GM23338 (cell line): ENCODE results near the gene SYNE2. TPM values are rescaled to one million over a fixed set of nuclear protein-coding genes. Genes with fewer than 3 reads are reported as not detected.

Experiments used
- ATAC-seq: fragments of 200-7000 bp; cut with Tn5 transposase; 3 replicates; pipeline ENCODE4 v1.9.1; 2020
- DNase-seq: peaks from one replicate; pipeline ENCODE4 v3.0.0-alpha.2; 2015; ENCODE audit warnings: low spot score
- H2AFZ ChIP-seq: fragments of 200-600 bp; sonication (generic); 2 replicates; pipeline ENCODE4 v1.8.0; 2016; ENCODE audit warnings: antibody characterized with exemption, mild to moderate bottlenecking, moderate library complexity
- H3F3A ChIP-seq: fragments of 200-600 bp; sonication (generic); replicated peaks from 2 replicates; pipeline ENCODE4 v1.8.0; 2017; ENCODE audit warnings: antibody characterized with exemption, mixed run types, low read depth
- H3K27ac ChIP-seq: fragments of 200-600 bp; sonication (generic); 2 replicates; pipeline ENCODE4 v1.6.1; 2016; ENCODE audit warnings: low read depth
- H3K27me3 ChIP-seq: fragments of 200-600 bp; sonication (generic); 2 replicates; pipeline ENCODE4 v1.8.0; 2016; ENCODE audit warnings: mild to moderate bottlenecking, mixed run types, moderate library complexity; ENCODE audit not compliant: insufficient read depth
- H3K36me3 ChIP-seq: fragments of 200-600 bp; sonication (generic); 2 replicates; pipeline ENCODE4 v1.8.0; 2016; ENCODE audit warnings: mild to moderate bottlenecking; ENCODE audit not compliant: insufficient read depth
- H3K4me1 ChIP-seq: fragments of 200-600 bp; sonication (generic); 2 replicates; pipeline ENCODE4 v1.8.0; 2016; ENCODE audit warnings: mild to moderate bottlenecking, moderate library complexity; ENCODE audit not compliant: insufficient read depth
- H3K4me2 ChIP-seq: fragments of 200-600 bp; sonication (generic); 2 replicates; pipeline ENCODE4 v1.7.1; 2017; ENCODE audit warnings: mixed run types
- H3K4me3 ChIP-seq: fragments of 200-600 bp; sonication (generic); 2 replicates; pipeline ENCODE4 v1.6.1; 2016; ENCODE audit warnings: mixed run types
- H3K79me2 ChIP-seq: fragments of 200-600 bp; sonication (generic); replicated peaks from 2 replicates; pipeline ENCODE4 v1.8.0; 2017; ENCODE audit warnings: mild to moderate bottlenecking; ENCODE audit not compliant: insufficient read depth
- H3K9me2 ChIP-seq: fragments of 200-600 bp; sonication (generic); 2 replicates; pipeline ENCODE4 v1.8.0; 2017; ENCODE audit not compliant: insufficient read depth
- H4K20me1 ChIP-seq: fragments of 200-600 bp; sonication (generic); replicated peaks from 2 replicates; pipeline ENCODE4 v1.8.0; 2017; ENCODE audit warnings: mild to moderate bottlenecking; ENCODE audit not compliant: insufficient read depth
- H3K27ac Mint-ChIP-seq: 2 replicates; pipeline ENCODE4 v1.8.0; 2020; ENCODE audit warnings: inconsistent platforms, mild to moderate bottlenecking, moderate library complexity, mixed read lengths
- H3K27me3 Mint-ChIP-seq: 3 replicates; pipeline ENCODE4 v1.8.0; 2022; ENCODE audit warnings: low read depth, mild to moderate bottlenecking, moderate library complexity, mixed read lengths, inconsistent platforms; ENCODE audit not compliant: insufficient read depth, poor library complexity
- H3K36me3 Mint-ChIP-seq: 3 replicates; pipeline ENCODE4 v1.8.0; 2021; ENCODE audit warnings: low read depth, mild to moderate bottlenecking, inconsistent platforms, moderate library complexity, mixed read lengths
- H3K4me1 Mint-ChIP-seq: 3 replicates; pipeline ENCODE4 v1.8.0; 2020; ENCODE audit warnings: mild to moderate bottlenecking, inconsistent platforms, mixed read lengths
- H3K4me3 Mint-ChIP-seq: 3 replicates; pipeline ENCODE4 v1.8.0; 2021; ENCODE audit warnings: moderate library complexity, mild to moderate bottlenecking, inconsistent platforms, mixed read lengths
- H3K9me3 Mint-ChIP-seq: 3 replicates; pipeline ENCODE4 v1.8.0; 2020; ENCODE audit warnings: moderate library complexity, mild to moderate bottlenecking, inconsistent platforms, mixed read lengths
- CREB1 ChIP-seq: fragments of 250-450 bp; sonication (Bioruptor Pico); IDR thresholded peaks from 2 replicates; pipeline ENCODE4 v1.5.0; 2020; ENCODE audit warnings: low read depth, mild to moderate bottlenecking, moderate library complexity
- EZH2 ChIP-seq: fragments of 200-600 bp; sonication (generic); IDR thresholded peaks from one replicate; pipeline ENCODE4 v1.8.0; 2017; ENCODE audit warnings: antibody characterized with exemption, mild to moderate bottlenecking, low read depth; ENCODE audit not compliant: unreplicated experiment
- EZH2phosphoT487 ChIP-seq: fragments of 200-600 bp; sonication (generic); IDR thresholded peaks from one replicate; pipeline ENCODE4 v1.8.1; 2018; ENCODE audit warnings: antibody characterized with exemption; ENCODE audit not compliant: unreplicated experiment
- JUNB ChIP-seq: IDR thresholded peaks from one replicate; pipeline ENCODE4 v1.6.1; 2016; ENCODE audit warnings: antibody characterized with exemption; ENCODE audit not compliant: unreplicated experiment
- NANOG ChIP-seq: IDR thresholded peaks from 2 replicates; pipeline ENCODE4 v1.6.1; 2016; ENCODE audit warnings: antibody characterized with exemption, borderline replicate concordance
- POLR2AphosphoS5 ChIP-seq: IDR thresholded peaks from 2 replicates; pipeline ENCODE4 v1.6.1; 2016; ENCODE audit warnings: antibody characterized with exemption, low read depth
- STAT1 ChIP-seq: IDR thresholded peaks from one replicate; pipeline ENCODE4 v1.6.1; 2016; ENCODE audit warnings: antibody characterized with exemption; ENCODE audit not compliant: unreplicated experiment
- ZNF114 ChIP-seq: fragments of 250-450 bp; sonication (Bioruptor Pico); IDR thresholded peaks from 2 replicates; pipeline ENCODE4 v1.5.0; 2020; ENCODE audit warnings: mild to moderate bottlenecking, moderate library complexity
- ZNF331 ChIP-seq: fragments of 250-450 bp; sonication (Bioruptor Pico); IDR thresholded peaks from 2 replicates; pipeline ENCODE4 v1.5.0; 2020; ENCODE audit warnings: low read depth, mild to moderate bottlenecking, moderate library complexity
- polyA plus RNA-seq: library from polyadenylated mRNA; unstranded; fragments of >200 nt; fragmentation: Nextera tagmentation; extraction: Ambion mirVana; gene quantifications from 2 replicates; pipeline ENCODE4 v1.2.1, GENCODE V29; 2016
- total RNA-seq: library from RNA; depleted of rRNA; stranded (reverse); fragments of >200 nt; shearing (Covaris generic); gene quantifications from 2 replicates; pipeline ENCODE4 v1.2.3, GENCODE V29; 2014
- TF ChIP-seq, protein P1 (sequence below): IDR thresholded peaks from 2 replicates; pipeline ENCODE4 v1.6.1; 2016; ENCODE audit warnings: antibody characterized with exemption
- TF ChIP-seq, protein P2 (sequence below): fragments of 250-450 bp; sonication (Bioruptor Pico); IDR thresholded peaks from 2 replicates; pipeline ENCODE4 v1.5.0; 2020; ENCODE audit warnings: mild to moderate bottlenecking, moderate library complexity
- TF ChIP-seq, protein P3 (sequence below), 2 experiments: fragments of 200-600 bp in 1 of 2; sonication (generic) in 1 of 2; conservative IDR thresholded peaks; 2 replicates each; pipeline versions ENCODE4 v1.5.1 to v1.6.1; 2016 to 2017; ENCODE audit warnings: antibody characterized with exemption in 2 of 2, low read depth in 2 of 2, mild to moderate bottlenecking in 2 of 2, moderate library complexity in 1 of 2
- TF ChIP-seq, protein P4 (sequence below): IDR thresholded peaks from one replicate; pipeline ENCODE4 v1.6.1; 2018; ENCODE audit warnings: antibody characterized with exemption; ENCODE audit not compliant: unreplicated experiment

Gene SYNE2
- total and polyA plus RNA-seq, 2 experiments from 2014 or later: 34.3 to 86.5 TPM

GRCh38 chr14:63874223-63874622 lies 21.4 kb downstream of the SYNE2 start:
- peak; percentile 58 for ATAC-seq
- H3K4me3 Mint-ChIP-seq: no peak overlapping the region
- H3K27me3 ChIP-seq: no peaks in the 10 kb centered on the region
- H3K4me3 ChIP-seq: no peak overlapping the region
- H3K27ac ChIP-seq: 0 out of 2 replicates have a peak overlapping the region, but pooled peaks have one; percentile 35
- H3K27ac Mint-ChIP-seq: peak overlapping the region; percentile 10; the same call in 1 of the 2 replicates
- TF ChIP-seq ZNF331 (CRISPR knock-in tag) (no peak), POLR2AphosphoS5 (no peak), STAT1 (no peak), ZNF114 (CRISPR knock-in tag) (no peak), EZH2 (no peak), EZH2phosphoT487 (no peak), CREB1 (CRISPR knock-in tag) (no peak), JUNB (no peak), NANOG (no peak)
- TF ChIP-seq, protein P1, sequence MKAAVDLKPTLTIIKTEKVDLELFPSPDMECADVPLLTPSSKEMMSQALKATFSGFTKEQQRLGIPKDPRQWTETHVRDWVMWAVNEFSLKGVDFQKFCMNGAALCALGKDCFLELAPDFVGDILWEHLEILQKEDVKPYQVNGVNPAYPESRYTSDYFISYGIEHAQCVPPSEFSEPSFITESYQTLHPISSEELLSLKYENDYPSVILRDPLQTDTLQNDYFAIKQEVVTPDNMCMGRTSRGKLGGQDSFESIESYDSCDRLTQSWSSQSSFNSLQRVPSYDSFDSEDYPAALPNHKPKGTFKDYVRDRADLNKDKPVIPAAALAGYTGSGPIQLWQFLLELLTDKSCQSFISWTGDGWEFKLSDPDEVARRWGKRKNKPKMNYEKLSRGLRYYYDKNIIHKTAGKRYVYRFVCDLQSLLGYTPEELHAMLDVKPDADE: no peak
- TF ChIP-seq, protein P2, sequence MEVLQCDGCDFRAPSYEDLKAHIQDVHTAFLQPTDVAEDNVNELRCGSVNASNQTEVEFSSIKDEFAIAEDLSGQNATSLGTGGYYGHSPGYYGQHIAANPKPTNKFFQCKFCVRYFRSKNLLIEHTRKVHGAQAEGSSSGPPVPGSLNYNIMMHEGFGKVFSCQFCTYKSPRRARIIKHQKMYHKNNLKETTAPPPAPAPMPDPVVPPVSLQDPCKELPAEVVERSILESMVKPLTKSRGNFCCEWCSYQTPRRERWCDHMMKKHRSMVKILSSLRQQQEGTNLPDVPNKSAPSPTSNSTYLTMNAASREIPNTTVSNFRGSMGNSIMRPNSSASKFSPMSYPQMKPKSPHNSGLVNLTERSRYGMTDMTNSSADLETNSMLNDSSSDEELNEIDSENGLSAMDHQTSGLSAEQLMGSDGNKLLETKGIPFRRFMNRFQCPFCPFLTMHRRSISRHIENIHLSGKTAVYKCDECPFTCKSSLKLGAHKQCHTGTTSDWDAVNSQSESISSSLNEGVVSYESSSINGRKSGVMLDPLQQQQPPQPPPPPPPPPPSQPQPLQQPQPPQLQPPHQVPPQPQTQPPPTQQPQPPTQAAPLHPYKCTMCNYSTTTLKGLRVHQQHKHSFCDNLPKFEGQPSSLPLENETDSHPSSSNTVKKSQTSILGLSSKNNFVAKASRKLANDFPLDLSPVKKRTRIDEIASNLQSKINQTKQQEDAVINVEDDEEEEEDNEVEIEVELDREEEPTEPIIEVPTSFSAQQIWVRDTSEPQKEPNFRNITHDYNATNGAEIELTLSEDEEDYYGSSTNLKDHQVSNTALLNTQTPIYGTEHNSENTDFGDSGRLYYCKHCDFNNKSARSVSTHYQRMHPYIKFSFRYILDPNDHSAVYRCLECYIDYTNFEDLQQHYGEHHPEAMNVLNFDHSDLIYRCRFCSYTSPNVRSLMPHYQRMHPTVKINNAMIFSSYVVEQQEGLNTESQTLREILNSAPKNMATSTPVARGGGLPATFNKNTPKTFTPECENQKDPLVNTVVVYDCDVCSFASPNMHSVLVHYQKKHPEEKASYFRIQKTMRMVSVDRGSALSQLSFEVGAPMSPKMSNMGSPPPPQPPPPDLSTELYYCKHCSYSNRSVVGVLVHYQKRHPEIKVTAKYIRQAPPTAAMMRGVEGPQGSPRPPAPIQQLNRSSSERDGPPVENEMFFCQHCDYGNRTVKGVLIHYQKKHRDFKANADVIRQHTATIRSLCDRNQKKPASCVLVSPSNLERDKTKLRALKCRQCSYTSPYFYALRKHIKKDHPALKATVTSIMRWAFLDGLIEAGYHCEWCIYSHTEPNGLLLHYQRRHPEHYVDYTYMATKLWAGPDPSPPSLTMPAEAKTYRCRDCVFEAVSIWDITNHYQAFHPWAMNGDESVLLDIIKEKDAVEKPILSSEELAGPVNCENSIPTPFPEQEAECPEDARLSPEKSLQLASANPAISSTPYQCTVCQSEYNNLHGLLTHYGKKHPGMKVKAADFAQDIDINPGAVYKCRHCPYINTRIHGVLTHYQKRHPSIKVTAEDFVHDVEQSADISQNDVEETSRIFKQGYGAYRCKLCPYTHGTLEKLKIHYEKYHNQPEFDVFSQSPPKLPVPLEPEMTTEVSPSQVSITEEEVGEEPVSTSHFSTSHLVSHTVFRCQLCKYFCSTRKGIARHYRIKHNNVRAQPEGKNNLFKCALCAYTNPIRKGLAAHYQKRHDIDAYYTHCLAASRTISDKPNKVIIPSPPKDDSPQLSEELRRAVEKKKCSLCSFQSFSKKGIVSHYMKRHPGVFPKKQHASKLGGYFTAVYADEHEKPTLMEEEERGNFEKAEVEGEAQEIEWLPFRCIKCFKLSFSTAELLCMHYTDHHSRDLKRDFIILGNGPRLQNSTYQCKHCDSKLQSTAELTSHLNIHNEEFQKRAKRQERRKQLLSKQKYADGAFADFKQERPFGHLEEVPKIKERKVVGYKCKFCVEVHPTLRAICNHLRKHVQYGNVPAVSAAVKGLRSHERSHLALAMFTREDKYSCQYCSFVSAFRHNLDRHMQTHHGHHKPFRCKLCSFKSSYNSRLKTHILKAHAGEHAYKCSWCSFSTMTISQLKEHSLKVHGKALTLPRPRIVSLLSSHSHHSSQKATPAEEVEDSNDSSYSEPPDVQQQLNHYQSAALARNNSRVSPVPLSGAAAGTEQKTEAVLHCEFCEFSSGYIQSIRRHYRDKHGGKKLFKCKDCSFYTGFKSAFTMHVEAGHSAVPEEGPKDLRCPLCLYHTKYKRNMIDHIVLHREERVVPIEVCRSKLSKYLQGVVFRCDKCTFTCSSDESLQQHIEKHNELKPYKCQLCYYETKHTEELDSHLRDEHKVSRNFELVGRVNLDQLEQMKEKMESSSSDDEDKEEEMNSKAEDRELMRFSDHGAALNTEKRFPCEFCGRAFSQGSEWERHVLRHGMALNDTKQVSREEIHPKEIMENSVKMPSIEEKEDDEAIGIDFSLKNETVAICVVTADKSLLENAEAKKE (CRISPR knock-in tag): no peak
- TF ChIP-seq, protein P3, sequence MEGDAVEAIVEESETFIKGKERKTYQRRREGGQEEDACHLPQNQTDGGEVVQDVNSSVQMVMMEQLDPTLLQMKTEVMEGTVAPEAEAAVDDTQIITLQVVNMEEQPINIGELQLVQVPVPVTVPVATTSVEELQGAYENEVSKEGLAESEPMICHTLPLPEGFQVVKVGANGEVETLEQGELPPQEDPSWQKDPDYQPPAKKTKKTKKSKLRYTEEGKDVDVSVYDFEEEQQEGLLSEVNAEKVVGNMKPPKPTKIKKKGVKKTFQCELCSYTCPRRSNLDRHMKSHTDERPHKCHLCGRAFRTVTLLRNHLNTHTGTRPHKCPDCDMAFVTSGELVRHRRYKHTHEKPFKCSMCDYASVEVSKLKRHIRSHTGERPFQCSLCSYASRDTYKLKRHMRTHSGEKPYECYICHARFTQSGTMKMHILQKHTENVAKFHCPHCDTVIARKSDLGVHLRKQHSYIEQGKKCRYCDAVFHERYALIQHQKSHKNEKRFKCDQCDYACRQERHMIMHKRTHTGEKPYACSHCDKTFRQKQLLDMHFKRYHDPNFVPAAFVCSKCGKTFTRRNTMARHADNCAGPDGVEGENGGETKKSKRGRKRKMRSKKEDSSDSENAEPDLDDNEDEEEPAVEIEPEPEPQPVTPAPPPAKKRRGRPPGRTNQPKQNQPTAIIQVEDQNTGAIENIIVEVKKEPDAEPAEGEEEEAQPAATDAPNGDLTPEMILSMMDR (conservative IDR thresholded peaks at IDR 0.05; ENCODE audit: low read depth in 2 of 2): no peak
- TF ChIP-seq, protein P4, sequence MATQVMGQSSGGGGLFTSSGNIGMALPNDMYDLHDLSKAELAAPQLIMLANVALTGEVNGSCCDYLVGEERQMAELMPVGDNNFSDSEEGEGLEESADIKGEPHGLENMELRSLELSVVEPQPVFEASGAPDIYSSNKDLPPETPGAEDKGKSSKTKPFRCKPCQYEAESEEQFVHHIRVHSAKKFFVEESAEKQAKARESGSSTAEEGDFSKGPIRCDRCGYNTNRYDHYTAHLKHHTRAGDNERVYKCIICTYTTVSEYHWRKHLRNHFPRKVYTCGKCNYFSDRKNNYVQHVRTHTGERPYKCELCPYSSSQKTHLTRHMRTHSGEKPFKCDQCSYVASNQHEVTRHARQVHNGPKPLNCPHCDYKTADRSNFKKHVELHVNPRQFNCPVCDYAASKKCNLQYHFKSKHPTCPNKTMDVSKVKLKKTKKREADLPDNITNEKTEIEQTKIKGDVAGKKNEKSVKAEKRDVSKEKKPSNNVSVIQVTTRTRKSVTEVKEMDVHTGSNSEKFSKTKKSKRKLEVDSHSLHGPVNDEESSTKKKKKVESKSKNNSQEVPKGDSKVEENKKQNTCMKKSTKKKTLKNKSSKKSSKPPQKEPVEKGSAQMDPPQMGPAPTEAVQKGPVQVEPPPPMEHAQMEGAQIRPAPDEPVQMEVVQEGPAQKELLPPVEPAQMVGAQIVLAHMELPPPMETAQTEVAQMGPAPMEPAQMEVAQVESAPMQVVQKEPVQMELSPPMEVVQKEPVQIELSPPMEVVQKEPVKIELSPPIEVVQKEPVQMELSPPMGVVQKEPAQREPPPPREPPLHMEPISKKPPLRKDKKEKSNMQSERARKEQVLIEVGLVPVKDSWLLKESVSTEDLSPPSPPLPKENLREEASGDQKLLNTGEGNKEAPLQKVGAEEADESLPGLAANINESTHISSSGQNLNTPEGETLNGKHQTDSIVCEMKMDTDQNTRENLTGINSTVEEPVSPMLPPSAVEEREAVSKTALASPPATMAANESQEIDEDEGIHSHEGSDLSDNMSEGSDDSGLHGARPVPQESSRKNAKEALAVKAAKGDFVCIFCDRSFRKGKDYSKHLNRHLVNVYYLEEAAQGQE: no peak
- H3K27me3 Mint-ChIP-seq: peaks cover 3% of the 10 kb centered on the region
- H3K9me2 ChIP-seq: no peaks in the 10 kb centered on the region
- no peaks in the 10 kb centered on the region for H3K9me3 Mint-ChIP-seq
- H3K4me2 ChIP-seq: no peak overlapping the region
- no peaks in the 10 kb centered on the region for H3K36me3 ChIP-seq
- peaks cover 5% of the 10 kb centered on the region; the same call in 1 of the 2 replicates for H4K20me1 ChIP-seq
- H2AFZ ChIP-seq: no peak overlapping the region
- H3K4me1 Mint-ChIP-seq: peaks cover 29% of the 10 kb centered on the region
- no peaks in the 10 kb centered on the region; the same call in 2 of the 3 replicates for H3K36me3 Mint-ChIP-seq
- H3K4me1 ChIP-seq: peaks cover 29% of the 10 kb centered on the region
- H3K79me2 ChIP-seq: peaks cover 83% of the 10 kb centered on the region
- no peaks in the 10 kb centered on the region for H3F3A ChIP-seq
- no peak for DNase-seq
